GM23338 (cell line): Measurements from ENCODE around the gene WFDC9. TPM values are rescaled to one million over a fixed set of nuclear protein-coding genes. Genes with fewer than 3 reads are reported as not detected.

Experiments used
- ATAC-seq: fragments of 200-7000 bp; cut with Tn5 transposase; 3 replicates; pipeline ENCODE4 v1.9.1; 2020
- DNase-seq: peaks from one replicate; pipeline ENCODE4 v3.0.0-alpha.2; 2015; ENCODE audit warnings: low spot score
- H2AFZ ChIP-seq: fragments of 200-600 bp; sonication (generic); 2 replicates; pipeline ENCODE4 v1.8.0; 2016; ENCODE audit warnings: antibody characterized with exemption, mild to moderate bottlenecking, moderate library complexity
- H3F3A ChIP-seq: fragments of 200-600 bp; sonication (generic); replicated peaks from 2 replicates; pipeline ENCODE4 v1.8.0; 2017; ENCODE audit warnings: antibody characterized with exemption, mixed run types, low read depth
- H3K27ac ChIP-seq: fragments of 200-600 bp; sonication (generic); 2 replicates; pipeline ENCODE4 v1.6.1; 2016; ENCODE audit warnings: low read depth
- H3K27me3 ChIP-seq: fragments of 200-600 bp; sonication (generic); 2 replicates; pipeline ENCODE4 v1.8.0; 2016; ENCODE audit warnings: mild to moderate bottlenecking, mixed run types, moderate library complexity; ENCODE audit not compliant: insufficient read depth
- H3K36me3 ChIP-seq: fragments of 200-600 bp; sonication (generic); 2 replicates; pipeline ENCODE4 v1.8.0; 2016; ENCODE audit warnings: mild to moderate bottlenecking; ENCODE audit not compliant: insufficient read depth
- H3K4me1 ChIP-seq: fragments of 200-600 bp; sonication (generic); 2 replicates; pipeline ENCODE4 v1.8.0; 2016; ENCODE audit warnings: mild to moderate bottlenecking, moderate library complexity; ENCODE audit not compliant: insufficient read depth
- H3K4me2 ChIP-seq: fragments of 200-600 bp; sonication (generic); 2 replicates; pipeline ENCODE4 v1.7.1; 2017; ENCODE audit warnings: mixed run types
- H3K4me3 ChIP-seq: fragments of 200-600 bp; sonication (generic); 2 replicates; pipeline ENCODE4 v1.6.1; 2016; ENCODE audit warnings: mixed run types
- H3K79me2 ChIP-seq: fragments of 200-600 bp; sonication (generic); replicated peaks from 2 replicates; pipeline ENCODE4 v1.8.0; 2017; ENCODE audit warnings: mild to moderate bottlenecking; ENCODE audit not compliant: insufficient read depth
- H3K9me2 ChIP-seq: fragments of 200-600 bp; sonication (generic); 2 replicates; pipeline ENCODE4 v1.8.0; 2017; ENCODE audit not compliant: insufficient read depth
- H4K20me1 ChIP-seq: fragments of 200-600 bp; sonication (generic); replicated peaks from 2 replicates; pipeline ENCODE4 v1.8.0; 2017; ENCODE audit warnings: mild to moderate bottlenecking; ENCODE audit not compliant: insufficient read depth
- H3K27ac Mint-ChIP-seq: 2 replicates; pipeline ENCODE4 v1.8.0; 2020; ENCODE audit warnings: inconsistent platforms, mild to moderate bottlenecking, moderate library complexity, mixed read lengths
- H3K27me3 Mint-ChIP-seq: 3 replicates; pipeline ENCODE4 v1.8.0; 2022; ENCODE audit warnings: low read depth, mild to moderate bottlenecking, moderate library complexity, mixed read lengths, inconsistent platforms; ENCODE audit not compliant: insufficient read depth, poor library complexity
- H3K36me3 Mint-ChIP-seq: 3 replicates; pipeline ENCODE4 v1.8.0; 2021; ENCODE audit warnings: low read depth, mild to moderate bottlenecking, inconsistent platforms, moderate library complexity, mixed read lengths
- H3K4me1 Mint-ChIP-seq: 3 replicates; pipeline ENCODE4 v1.8.0; 2020; ENCODE audit warnings: mild to moderate bottlenecking, inconsistent platforms, mixed read lengths
- H3K4me3 Mint-ChIP-seq: 3 replicates; pipeline ENCODE4 v1.8.0; 2021; ENCODE audit warnings: moderate library complexity, mild to moderate bottlenecking, inconsistent platforms, mixed read lengths
- H3K9me3 Mint-ChIP-seq: 3 replicates; pipeline ENCODE4 v1.8.0; 2020; ENCODE audit warnings: moderate library complexity, mild to moderate bottlenecking, inconsistent platforms, mixed read lengths
- EZH2 ChIP-seq: fragments of 200-600 bp; sonication (generic); IDR thresholded peaks from one replicate; pipeline ENCODE4 v1.8.0; 2017; ENCODE audit warnings: antibody characterized with exemption, mild to moderate bottlenecking, low read depth; ENCODE audit not compliant: unreplicated experiment
- EZH2phosphoT487 ChIP-seq: fragments of 200-600 bp; sonication (generic); IDR thresholded peaks from one replicate; pipeline ENCODE4 v1.8.1; 2018; ENCODE audit warnings: antibody characterized with exemption; ENCODE audit not compliant: unreplicated experiment
- POLR2AphosphoS5 ChIP-seq: IDR thresholded peaks from 2 replicates; pipeline ENCODE4 v1.6.1; 2016; ENCODE audit warnings: antibody characterized with exemption, low read depth
- STAT1 ChIP-seq: IDR thresholded peaks from one replicate; pipeline ENCODE4 v1.6.1; 2016; ENCODE audit warnings: antibody characterized with exemption; ENCODE audit not compliant: unreplicated experiment
- ZNF114 ChIP-seq: fragments of 250-450 bp; sonication (Bioruptor Pico); IDR thresholded peaks from 2 replicates; pipeline ENCODE4 v1.5.0; 2020; ENCODE audit warnings: mild to moderate bottlenecking, moderate library complexity
- polyA plus RNA-seq: library from polyadenylated mRNA; unstranded; fragments of >200 nt; fragmentation: Nextera tagmentation; extraction: Ambion mirVana; gene quantifications from 2 replicates; pipeline ENCODE4 v1.2.1, GENCODE V29; 2016
- total RNA-seq: library from RNA; depleted of rRNA; stranded (reverse); fragments of >200 nt; shearing (Covaris generic); gene quantifications from 2 replicates; pipeline ENCODE4 v1.2.3, GENCODE V29; 2014
- TF ChIP-seq, protein P1 (sequence below): fragments of 250-450 bp; sonication (Bioruptor Pico); IDR thresholded peaks from 2 replicates; pipeline ENCODE4 v1.5.0; 2020; ENCODE audit warnings: mild to moderate bottlenecking, moderate library complexity

Gene WFDC9
- total and polyA plus RNA-seq, 2 experiments from 2014 or later, result not detected

DNA sequence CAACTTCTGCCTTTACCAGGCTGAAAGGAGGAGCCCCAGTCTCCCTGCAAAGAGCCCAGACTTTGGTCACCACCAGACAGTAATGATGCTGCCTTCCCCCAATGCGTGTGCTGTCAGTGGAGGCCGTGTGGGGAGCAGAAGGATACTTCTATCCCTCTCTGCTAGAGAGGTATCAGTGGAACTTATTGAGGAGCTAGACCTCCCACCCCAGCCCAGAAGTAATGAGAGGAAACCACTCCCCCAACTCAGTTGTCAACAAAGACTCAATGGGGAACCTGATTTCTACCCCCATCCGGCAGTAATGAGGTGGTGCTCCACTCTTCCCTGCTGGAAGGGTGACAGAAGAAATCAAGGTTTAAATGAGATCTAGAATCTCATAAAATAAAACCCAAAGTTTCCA, 47.6 kb downstream of the WFDC9 start:
- no peaks in the 10 kb centered on the region for H3K36me3 ChIP-seq
- H3K4me2 ChIP-seq, result peak overlapping the region; percentile 46
- H3K79me2 ChIP-seq, result no peaks in the 10 kb centered on the region
- H4K20me1 ChIP-seq, result no peaks in the 10 kb centered on the region
- H3K9me2 ChIP-seq, result no peaks in the 10 kb centered on the region
- H3K9me3 Mint-ChIP-seq, result no peaks in the 10 kb centered on the region
- peaks cover 17% of the 10 kb centered on the region for H3K4me1 Mint-ChIP-seq
- no peaks in the 10 kb centered on the region for H3K27me3 Mint-ChIP-seq
- no peak overlapping the region for H3K27ac Mint-ChIP-seq
- no peak overlapping the region for H3K4me3 ChIP-seq
- DNase-seq, result peak; percentile 45
- peak overlapping the region; percentile 86 for H2AFZ ChIP-seq
- peaks cover 28% of the 10 kb centered on the region for H3K4me1 ChIP-seq
- H3K27me3 ChIP-seq, result no peaks in the 10 kb centered on the region
- TF ChIP-seq EZH2phosphoT487, result no peak
- no peak for TF ChIP-seq POLR2AphosphoS5
- TF ChIP-seq, protein P1, sequence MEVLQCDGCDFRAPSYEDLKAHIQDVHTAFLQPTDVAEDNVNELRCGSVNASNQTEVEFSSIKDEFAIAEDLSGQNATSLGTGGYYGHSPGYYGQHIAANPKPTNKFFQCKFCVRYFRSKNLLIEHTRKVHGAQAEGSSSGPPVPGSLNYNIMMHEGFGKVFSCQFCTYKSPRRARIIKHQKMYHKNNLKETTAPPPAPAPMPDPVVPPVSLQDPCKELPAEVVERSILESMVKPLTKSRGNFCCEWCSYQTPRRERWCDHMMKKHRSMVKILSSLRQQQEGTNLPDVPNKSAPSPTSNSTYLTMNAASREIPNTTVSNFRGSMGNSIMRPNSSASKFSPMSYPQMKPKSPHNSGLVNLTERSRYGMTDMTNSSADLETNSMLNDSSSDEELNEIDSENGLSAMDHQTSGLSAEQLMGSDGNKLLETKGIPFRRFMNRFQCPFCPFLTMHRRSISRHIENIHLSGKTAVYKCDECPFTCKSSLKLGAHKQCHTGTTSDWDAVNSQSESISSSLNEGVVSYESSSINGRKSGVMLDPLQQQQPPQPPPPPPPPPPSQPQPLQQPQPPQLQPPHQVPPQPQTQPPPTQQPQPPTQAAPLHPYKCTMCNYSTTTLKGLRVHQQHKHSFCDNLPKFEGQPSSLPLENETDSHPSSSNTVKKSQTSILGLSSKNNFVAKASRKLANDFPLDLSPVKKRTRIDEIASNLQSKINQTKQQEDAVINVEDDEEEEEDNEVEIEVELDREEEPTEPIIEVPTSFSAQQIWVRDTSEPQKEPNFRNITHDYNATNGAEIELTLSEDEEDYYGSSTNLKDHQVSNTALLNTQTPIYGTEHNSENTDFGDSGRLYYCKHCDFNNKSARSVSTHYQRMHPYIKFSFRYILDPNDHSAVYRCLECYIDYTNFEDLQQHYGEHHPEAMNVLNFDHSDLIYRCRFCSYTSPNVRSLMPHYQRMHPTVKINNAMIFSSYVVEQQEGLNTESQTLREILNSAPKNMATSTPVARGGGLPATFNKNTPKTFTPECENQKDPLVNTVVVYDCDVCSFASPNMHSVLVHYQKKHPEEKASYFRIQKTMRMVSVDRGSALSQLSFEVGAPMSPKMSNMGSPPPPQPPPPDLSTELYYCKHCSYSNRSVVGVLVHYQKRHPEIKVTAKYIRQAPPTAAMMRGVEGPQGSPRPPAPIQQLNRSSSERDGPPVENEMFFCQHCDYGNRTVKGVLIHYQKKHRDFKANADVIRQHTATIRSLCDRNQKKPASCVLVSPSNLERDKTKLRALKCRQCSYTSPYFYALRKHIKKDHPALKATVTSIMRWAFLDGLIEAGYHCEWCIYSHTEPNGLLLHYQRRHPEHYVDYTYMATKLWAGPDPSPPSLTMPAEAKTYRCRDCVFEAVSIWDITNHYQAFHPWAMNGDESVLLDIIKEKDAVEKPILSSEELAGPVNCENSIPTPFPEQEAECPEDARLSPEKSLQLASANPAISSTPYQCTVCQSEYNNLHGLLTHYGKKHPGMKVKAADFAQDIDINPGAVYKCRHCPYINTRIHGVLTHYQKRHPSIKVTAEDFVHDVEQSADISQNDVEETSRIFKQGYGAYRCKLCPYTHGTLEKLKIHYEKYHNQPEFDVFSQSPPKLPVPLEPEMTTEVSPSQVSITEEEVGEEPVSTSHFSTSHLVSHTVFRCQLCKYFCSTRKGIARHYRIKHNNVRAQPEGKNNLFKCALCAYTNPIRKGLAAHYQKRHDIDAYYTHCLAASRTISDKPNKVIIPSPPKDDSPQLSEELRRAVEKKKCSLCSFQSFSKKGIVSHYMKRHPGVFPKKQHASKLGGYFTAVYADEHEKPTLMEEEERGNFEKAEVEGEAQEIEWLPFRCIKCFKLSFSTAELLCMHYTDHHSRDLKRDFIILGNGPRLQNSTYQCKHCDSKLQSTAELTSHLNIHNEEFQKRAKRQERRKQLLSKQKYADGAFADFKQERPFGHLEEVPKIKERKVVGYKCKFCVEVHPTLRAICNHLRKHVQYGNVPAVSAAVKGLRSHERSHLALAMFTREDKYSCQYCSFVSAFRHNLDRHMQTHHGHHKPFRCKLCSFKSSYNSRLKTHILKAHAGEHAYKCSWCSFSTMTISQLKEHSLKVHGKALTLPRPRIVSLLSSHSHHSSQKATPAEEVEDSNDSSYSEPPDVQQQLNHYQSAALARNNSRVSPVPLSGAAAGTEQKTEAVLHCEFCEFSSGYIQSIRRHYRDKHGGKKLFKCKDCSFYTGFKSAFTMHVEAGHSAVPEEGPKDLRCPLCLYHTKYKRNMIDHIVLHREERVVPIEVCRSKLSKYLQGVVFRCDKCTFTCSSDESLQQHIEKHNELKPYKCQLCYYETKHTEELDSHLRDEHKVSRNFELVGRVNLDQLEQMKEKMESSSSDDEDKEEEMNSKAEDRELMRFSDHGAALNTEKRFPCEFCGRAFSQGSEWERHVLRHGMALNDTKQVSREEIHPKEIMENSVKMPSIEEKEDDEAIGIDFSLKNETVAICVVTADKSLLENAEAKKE (CRISPR knock-in tag), result peak; percentile 66
- ATAC-seq, result peak; percentile 89
- no peaks in the 10 kb centered on the region for H3K36me3 Mint-ChIP-seq
- peak overlapping the region; percentile 31 for H3K4me3 Mint-ChIP-seq
- no peaks in the 10 kb centered on the region for H3F3A ChIP-seq
- H3K27ac ChIP-seq, result no peak overlapping the region; the same call in 1 of the 2 replicates

DNA sequence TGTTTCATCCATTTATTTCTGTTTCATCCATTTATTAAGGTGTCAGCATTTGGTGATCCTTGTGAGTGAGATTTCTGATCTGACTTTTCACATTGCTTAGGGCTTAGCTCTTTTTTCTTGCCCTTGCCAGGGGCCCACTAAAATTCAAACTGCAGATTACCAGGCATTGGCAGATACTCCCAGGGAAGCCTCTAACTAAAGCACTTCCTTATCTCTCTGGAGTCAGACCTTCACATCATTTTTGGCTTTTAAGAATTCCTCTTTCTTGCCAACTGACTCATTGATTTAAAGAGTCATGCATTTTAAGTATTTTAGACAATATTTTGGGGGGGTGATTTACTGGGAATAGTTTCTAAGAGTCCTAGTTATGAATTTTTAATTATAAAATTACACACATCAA, 49.4 kb downstream of the WFDC9 start:
- Histone ChIP-seq H3K4me3 (no peak overlapping the region), H3K79me2 (no peaks in the 10 kb centered on the region), H3K4me1 (peaks cover 34% of the 10 kb centered on the region), H3K9me2 (no peaks in the 10 kb centered on the region), H3K36me3 (no peaks in the 10 kb centered on the region), H3K27me3 (no peaks in the 10 kb centered on the region), H3K27ac (no peak overlapping the region), H2AFZ (peak overlapping the region; percentile 80), H3K4me2 (no peak overlapping the region), H3F3A (no peaks in the 10 kb centered on the region), H4K20me1 (no peaks in the 10 kb centered on the region)
- Mint-ChIP-seq H3K27ac (peak overlapping the region; percentile 45; the same call in 1 of the 2 replicates), H3K4me1 (peaks cover 25% of the 10 kb centered on the region), H3K27me3 (no peaks in the 10 kb centered on the region), H3K4me3 (no peak overlapping the region), H3K9me3 (no peaks in the 10 kb centered on the region), H3K36me3 (no peaks in the 10 kb centered on the region)
- ATAC-seq (no peak), DNase-seq (no peak)
- TF ChIP-seq ZNF114 (CRISPR knock-in tag), result no peak
- TF ChIP-seq STAT1, result no peak
- no peak for TF ChIP-seq EZH2
- no peak for TF ChIP-seq POLR2AphosphoS5
- TF ChIP-seq, protein P1 (CRISPR knock-in tag), result no peak
